HG03039 (cell line): ENCODE data around the gene BAG3.
"Not testable (repeated sequence)": the region's sequence is repeated elsewhere in the genome, so short reads cannot be mapped to it uniquely, and the experiment has no call there.

Experiments used
- ATAC-seq: cut with Tn5 transposase; IDR thresholded peaks from one replicate; pipeline ENCODE4 v1.9.1; 2021; ENCODE audit warnings: mild to moderate bottlenecking, moderate library complexity; ENCODE audit not compliant: unreplicated experiment

The BAG3 gene

DNA sequence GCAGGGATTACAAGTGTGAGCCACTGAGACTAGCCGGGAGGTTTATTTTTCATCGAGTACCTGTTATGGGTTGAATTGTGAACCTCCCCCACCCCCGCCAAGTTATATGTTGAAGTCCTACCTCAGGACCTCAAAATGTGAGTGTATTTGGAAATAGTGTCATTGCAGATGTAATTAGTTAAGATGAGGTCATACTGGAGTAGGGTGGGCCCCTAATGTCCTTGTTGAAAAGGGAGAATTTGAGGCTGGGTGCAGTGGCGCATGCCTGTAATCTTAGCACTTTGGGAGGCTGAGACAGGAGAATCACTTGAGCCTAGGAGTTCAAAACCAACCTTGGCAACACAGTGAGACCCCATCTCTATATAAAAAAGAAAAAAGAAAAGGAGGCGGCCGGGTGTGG is 10.8 kb upstream of the BAG3 start:
- ATAC-seq, result no peak

DNA sequence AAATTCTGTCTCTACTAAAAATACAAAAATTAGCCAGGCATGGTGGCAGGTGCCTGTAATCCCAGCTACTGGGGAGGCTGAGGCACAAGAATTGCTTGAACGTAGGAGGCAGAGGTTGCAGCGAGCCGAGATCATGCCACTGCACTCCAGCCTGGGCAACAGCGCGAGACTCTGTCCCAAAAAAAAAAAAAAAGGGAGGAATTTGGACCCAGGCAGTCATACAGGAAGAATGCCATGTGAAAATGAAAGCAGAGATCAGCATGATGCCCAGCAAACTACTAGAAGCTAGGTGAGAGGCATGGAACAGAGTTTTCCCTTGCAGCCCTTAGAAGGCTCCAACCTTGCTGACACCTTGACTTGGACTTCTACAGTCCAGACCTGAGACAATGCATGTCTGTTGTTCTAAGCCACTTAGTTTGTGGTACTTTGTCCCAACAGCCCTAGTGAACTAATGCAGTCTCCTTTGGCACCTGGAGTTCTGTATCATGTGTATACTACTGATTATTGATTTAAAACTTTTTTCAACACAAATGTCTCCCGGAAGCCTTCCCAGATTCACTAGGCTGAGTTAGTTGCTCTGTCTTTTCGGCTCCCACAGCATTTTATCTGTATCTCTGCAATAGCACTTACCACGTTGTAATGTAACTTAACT is 10.2 kb upstream of the BAG3 start:
- no peak for ATAC-seq

DNA sequence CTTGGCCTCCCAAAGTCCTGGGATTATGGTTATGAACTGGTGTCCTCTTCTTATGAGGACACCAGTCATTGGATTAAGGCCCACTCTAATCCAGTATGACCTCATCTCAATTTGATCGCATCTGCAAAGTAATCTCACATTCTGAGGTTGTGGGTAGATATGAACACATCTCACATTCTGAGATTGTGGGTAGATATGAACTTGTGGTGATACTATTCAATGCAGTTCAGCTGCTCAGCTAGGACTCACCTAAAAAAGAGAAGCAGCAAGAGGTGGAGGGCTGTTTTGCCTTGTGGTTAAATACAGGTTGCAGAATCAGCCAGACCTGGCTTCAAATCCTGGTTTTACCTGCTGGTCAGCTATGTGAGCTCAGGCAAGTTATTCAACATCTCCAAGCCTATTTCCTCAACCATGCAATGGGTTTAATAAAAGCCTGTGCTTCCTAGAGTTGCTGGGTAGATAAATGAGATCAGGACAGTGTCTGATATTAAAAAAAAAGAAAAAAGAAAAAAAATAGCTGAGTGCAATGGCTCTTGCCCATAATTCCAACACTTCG is 8.5 kb upstream of the BAG3 start:
- ATAC-seq, result no peak

DNA sequence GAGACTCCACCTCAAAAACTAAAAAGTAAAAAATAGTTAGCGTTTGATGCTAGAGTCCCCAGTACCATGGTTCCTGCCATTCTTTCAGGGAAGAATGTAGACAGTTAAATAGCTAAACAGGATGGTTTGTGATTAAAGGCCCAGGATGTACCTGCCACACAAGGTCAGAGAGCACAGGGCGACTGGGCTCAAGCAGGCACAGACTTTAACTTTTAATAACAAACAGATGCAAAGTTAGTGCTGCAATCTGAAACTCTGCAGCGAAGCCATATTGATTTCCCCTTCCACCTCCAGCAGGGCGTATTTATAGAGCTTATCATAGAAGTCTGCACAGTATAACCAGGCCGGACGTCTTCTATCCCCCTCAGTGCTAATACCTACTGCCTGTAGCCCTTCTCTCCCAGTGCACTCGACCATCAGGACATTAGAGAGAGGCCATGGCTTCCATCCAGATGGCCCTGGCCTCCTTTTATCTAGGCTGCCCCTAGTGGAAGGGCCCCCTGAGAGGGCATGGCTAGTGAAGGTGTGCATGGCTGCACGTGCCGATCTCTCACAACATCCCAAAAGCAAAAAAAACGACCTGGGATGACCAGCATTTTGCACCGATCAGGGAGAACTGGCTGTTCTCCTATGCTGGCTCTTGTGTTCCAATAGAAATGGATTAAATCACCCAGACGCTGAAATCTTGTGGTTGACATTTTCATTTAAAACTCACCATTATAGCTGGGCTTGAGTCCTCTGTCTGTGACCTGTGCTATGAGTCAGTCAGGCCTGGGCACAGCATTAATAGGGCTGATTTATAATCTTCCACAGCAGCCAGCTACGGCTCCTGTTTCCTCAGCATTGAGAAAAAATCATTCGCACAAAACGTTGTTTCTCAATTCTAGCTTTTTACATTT is 7.6 kb upstream of the BAG3 start:
- no peak for ATAC-seq

DNA sequence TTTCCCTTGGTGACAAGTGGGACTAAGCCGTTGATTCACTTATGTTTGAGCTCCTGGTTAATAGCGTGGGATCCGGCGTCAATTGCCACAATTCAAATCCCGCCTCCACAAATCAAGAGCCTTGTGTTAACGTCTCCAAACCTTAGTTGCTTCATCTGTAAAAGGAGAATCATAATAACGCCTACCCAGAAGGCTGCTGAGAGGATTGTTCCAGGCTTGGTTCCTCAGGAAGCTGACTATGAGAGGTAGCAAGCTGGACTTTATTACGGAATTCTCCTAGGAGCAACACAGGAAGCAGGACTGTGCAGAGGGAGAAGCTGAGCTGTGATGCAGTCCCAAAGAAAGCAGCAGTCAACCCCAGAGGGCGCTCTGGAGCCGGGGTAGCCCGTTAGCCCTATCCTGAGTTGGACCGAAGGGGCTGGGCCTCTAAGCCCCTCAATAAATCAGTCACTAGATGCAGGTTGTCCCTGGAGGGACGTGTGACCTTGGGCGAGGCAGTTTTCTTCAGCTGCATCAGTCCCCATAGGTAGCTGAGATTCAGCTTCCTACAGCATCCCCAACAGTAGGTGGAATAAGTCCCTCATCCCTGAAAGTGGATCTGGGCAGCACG is 6.9 kb upstream of the BAG3 start:
- ATAC-seq, result no peak

DNA sequence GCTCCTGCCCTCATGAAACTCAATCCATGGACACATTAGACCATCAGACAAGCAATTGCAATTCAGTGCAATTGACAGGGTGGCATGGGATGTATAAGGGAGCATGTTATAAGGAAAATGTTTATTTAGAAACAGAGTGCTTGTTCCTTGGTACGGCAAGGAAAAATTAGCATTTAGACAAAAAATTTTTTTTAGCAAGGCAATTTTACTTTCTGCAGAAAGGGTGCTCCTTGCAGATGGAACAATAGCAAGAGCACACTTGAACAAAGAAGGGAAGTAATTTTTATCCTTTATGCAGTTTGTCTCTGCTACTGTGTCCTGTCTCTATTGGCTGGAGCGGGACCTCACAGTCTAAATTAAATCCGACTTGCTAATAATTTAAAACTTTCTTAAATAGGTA is 6.2 kb upstream of the BAG3 start:
- ATAC-seq, result no peak

DNA sequence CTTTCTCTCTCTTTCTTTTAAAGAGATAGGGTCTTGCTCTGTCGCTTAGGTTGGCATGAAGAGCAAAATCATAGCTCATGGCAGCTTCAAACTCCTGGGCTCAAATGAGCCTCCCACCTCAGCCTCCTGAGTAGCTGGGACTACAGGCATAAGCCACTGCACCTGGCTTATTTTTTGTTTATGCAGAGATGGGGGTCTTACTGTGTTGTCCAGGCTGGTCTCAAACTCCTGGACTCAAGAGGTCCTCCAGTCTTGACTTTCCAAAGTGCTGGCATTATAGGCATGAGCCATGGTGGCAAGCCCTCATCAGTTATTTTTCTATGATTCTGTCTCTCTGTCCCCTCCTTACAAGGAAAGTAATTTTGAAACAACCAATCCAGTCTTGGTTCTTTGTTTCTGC is 1.1 kb upstream of the BAG3 start:
- no peak for ATAC-seq

DNA sequence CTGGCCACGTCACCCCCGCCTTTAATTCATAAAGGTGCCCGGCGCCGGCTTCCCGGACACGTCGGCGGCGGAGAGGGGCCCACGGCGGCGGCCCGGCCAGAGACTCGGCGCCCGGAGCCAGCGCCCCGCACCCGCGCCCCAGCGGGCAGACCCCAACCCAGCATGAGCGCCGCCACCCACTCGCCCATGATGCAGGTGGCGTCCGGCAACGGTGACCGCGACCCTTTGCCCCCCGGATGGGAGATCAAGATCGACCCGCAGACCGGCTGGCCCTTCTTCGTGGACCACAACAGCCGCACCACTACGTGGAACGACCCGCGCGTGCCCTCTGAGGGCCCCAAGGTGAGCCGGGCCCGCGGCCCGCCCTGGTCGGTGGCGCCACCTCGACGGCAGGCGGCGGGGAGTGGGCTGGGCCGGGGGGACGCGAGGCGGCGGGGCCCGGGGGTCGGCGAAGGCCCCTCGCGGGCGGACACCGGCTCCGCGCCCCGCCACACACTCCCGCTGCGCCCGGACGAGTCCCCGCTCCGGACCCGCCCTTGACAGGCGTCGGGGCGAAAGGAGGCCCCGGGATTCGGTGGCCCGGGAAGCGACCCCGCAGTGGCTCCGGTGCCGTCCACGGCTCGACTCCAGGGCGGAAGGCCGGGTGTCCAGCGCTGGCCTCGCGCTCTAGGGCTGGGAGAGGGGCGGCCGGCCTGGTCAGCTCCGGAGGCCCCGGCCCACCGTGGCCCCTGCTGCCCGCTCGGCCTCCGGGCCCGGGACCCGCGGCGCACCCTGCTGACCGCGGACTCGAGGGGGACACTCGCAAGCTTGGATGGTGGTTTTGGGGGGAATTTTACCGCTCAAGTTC is 557 bp downstream of the BAG3 start:
- ATAC-seq, result peak; percentile 22

DNA sequence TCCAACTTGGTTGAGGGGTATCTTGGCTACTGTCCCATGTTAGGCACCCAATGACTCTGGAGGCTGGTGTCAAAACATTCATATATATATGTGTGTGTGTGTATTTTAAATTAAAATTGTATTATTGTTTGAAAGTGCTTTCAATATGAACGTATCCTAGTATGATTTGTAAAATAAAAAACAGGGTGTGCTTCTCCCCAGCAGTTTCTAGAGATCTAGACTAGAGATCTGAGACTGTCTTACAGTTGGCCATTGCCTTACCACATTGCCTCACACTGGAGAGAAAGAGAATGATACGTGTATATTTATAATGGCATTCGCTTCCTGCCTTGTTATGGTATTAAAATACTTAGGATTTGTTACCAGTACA is 1.2 kb downstream of the BAG3 start:
- ATAC-seq, result no peak

DNA sequence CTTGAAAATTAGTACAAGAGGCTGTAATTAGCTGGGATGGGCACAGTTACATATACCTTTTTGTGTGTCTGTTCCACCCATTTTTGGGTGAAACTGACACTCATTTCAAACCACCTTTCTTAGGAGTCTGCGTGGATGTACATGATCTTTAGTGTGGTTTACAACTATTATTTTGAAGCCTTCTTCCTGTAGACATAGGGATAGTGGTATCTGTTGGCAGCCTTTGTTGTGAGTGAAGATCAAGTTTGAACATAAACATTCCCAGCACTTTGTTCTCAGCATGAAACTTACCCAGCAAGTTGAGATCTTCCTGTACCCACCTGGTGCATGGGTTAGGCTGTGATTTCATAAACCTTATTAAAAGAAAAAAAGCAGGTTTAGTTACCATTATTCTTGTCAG is 2.0 kb downstream of the BAG3 start:
- ATAC-seq, result no peak

DNA sequence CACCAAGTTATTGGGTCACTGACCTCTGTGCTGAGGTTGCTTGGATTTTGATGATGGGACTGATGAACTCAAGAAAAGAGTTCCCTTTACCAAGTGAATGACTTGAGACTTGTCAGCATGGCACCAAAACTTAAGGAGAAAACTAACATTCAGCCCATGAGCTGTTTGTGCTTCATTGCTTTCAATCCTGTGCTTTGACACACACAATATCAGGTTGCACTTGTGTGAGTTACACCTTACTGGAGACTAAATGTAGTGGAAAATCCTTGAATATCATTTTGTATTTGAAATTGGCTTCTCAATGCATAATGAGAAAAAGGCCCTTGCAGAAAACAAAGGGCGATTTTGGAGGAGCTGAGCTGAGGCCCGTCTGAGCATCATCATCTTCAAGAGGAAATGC is 2.7 kb downstream of the BAG3 start:
- ATAC-seq, result no peak

DNA sequence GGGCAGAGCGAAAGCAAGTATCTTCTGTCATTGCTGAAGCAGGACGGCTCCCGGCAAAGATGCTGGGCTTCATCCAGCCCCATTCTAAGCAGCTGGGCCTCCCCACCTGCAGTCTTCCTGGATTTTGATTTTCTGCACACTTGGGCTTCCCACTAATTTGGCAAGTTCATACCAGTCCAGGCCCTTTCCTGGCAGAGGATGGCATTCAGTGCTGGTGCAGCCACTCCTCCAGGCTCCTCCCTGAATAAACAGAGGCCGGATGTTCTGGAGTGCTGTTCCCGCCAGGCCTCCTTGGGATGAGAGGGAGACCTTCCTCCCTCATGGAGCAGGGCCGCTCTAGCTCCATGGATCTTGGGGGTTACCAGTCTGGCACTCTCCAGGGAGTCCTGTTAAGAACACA is 3.4 kb downstream of the BAG3 start:
- ATAC-seq, result no peak

DNA sequence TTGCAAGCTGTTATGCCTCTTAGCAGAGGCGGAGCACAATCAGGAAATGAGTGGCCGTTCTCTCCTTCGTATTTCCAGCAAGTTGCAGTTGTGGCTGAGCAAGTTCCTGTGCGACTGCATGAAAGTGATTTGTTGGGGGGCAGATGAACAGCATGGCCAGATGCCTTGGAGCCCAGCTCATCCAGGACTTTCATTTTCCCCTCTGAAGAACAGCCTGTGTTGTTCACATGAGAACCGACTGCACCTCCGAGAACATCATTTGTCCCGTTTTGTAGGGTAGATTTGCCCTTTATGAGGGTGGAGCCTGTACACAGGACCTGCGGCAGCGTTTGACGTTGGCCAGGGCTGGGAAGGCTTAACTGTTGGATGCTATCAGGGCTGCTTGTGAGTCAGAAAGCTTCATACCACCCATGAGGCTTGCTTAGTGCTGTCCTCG is 4.4 kb downstream of the BAG3 start:
- ATAC-seq, result no peak

DNA sequence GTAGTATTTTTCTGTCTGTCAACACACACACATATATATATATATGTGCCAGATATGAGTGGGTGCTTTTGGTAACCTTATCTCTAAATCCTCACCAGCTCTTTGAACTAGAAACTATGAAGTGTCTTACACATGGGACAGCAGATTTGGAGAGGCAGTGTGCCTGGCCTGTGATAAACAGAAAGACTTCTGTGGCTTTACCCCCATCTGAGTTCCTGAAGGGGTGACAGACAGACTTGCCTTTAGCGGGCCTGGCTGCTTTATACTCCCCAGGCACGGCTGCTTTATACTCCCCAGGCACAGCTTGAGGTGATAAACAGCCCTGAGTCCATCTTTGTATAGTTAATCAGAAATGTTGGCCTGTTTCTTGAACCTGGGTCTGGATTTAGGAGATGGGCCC is 5.6 kb downstream of the BAG3 start:
- ATAC-seq, result no peak

DNA sequence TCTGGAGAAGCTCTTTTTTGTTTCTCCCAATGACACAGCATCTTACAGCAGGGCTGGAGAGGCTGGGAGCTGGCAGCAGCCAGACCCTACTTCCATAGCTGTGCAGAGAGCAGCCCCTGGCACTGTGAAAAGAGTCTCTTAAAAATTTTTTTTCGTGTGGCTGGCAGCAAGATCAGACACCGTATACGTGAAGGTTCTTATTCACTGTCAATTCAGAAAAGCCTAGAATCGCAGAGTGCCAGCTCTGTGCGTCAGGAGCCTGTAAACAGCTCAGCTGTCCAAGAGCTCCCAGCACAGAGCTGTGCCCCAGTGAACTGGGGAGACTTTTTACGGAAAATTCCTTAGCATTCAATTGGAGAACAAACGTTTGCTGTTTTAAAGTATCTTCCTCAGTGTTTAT is 6.5 kb downstream of the BAG3 start:
- ATAC-seq, result no peak

DNA sequence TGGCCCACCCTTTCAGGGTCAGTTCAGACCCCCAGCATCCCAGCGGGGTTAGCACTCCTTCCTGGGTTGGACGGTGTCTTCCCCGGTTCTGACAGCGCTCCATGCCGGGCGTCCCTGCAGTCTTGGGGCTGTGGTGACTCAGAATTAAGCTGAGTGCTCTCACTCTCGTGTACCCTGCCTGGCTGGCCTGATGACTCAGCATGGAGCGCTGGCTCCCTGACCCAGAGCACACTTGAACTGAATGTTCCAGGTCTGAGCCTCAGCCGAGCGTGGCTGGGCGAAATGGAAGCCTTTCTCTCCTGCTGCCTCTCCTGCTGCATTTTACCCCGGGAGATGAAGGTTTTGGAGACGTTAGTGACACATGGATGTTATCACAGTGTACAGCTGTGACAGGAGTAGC is 7.1 kb downstream of the BAG3 start:
- ATAC-seq, result no peak

DNA sequence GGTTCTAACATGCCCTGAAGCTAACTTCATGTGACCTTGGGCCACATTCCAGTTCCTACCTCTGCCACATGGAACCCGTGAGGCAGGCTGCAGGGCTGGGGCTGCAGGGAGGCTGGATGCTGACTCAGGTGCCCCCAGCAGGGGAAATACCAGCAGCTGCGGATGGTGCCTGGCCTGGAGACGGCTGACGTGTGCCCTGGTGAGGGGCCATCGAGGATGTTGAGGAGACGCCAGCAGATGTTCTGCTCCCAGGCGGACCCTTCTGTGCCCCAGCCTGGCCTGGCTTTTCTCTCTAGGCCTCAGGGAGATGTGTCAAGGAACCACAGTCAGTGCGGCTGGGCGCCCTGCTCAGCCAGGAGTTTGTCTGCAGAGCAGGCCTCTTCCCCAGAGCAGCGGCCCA is 8.8 kb downstream of the BAG3 start:
- ATAC-seq, result no peak

DNA sequence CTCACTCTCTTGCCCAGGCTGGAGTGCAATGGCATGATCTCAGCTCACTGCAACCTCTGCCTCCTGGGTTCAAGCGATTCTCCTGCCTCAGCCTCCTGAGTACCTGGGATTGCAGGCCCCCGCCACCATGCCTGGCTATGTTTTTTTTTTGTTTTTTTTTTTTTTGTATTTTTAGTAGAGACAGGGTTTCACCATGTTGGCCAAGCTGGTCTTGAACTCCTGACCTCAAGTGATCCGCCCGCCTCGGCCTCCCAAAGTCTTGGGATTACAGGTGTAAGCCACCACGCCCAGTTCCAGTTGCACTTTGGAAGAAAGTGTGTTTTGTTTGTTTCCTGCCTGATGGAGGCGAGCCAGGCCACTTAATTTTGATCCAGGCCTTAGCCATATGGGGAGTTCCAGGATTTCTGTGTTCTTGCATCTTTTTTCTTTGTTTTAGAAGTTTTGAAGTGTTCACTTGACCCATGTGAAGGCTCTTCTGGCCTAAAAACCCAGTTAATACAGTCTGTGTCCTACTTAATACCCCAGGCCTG is 11.0 kb downstream of the BAG3 start:
- not testable (repeated sequence) for ATAC-seq

DNA sequence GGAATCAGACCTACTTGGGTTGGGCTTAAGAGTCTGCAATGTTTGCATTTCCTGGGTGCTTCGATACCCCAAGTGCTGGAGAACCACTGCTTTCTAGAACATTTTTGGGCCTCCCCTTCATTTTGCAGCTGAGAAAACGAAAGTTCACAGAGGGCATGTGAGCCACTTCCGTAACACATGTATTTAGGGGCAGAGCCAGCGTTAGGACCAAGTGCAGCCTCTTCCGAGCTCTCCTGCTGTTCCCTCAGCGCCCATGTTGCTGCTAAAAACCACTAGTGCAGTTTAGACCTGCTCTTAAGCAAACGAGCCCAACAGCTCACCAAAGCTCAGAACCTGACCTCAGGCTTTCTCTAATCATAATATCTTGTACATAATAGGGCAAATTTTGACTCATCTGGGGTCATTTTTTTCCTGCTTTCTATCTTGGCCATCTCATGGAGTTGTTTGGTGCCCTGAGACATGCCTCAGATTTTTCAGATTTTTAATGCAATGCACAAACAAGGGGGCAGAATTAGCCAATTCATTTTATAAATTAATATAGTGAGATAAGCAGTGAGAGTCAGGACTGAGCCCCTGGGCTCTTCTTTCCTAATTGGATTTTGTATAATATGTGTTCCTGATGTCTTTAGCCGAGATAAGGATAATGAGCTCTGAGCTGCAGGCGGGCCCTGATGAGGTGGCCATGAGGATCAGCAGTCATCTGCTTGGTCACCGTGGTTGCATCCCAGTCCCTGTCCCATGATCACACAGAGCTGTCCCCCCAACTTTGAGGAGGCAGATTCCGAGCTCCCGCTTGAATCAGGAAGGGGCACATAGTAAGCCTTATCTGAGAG is 12.9 kb downstream of the BAG3 start:
- no peak for ATAC-seq
